GM23338 (cell line): ENCODE results near the gene MOXD1. TPM values are rescaled to one million over a fixed set of nuclear protein-coding genes. Genes with fewer than 3 reads are reported as not detected.

Source experiments
- CREB1 ChIP-seq: fragments of 250-450 bp; sonication (Bioruptor Pico); IDR thresholded peaks from 2 replicates; pipeline ENCODE4 v1.5.0; 2020; ENCODE audit warnings: low read depth, mild to moderate bottlenecking, moderate library complexity
- EZH2phosphoT487 ChIP-seq: fragments of 200-600 bp; sonication (generic); IDR thresholded peaks from one replicate; pipeline ENCODE4 v1.8.1; 2018; ENCODE audit warnings: antibody characterized with exemption; ENCODE audit not compliant: unreplicated experiment
- NANOG ChIP-seq: IDR thresholded peaks from 2 replicates; pipeline ENCODE4 v1.6.1; 2016; ENCODE audit warnings: antibody characterized with exemption, borderline replicate concordance
- POLR2AphosphoS5 ChIP-seq: IDR thresholded peaks from 2 replicates; pipeline ENCODE4 v1.6.1; 2016; ENCODE audit warnings: antibody characterized with exemption, low read depth
- REST ChIP-seq: IDR thresholded peaks from one replicate; pipeline ENCODE4 v1.6.1; 2018; ENCODE audit warnings: antibody characterized with exemption; ENCODE audit not compliant: unreplicated experiment
- ZNF114 ChIP-seq: fragments of 250-450 bp; sonication (Bioruptor Pico); IDR thresholded peaks from 2 replicates; pipeline ENCODE4 v1.5.0; 2020; ENCODE audit warnings: mild to moderate bottlenecking, moderate library complexity
- ZNF331 ChIP-seq: fragments of 250-450 bp; sonication (Bioruptor Pico); IDR thresholded peaks from 2 replicates; pipeline ENCODE4 v1.5.0; 2020; ENCODE audit warnings: low read depth, mild to moderate bottlenecking, moderate library complexity
- ZNF462 ChIP-seq: fragments of 250-450 bp; sonication (Bioruptor Pico); IDR thresholded peaks from 2 replicates; pipeline ENCODE4 v1.5.0; 2020; ENCODE audit warnings: mild to moderate bottlenecking, moderate library complexity
- polyA plus RNA-seq: library from polyadenylated mRNA; unstranded; fragments of >200 nt; fragmentation: Nextera tagmentation; extraction: Ambion mirVana; gene quantifications from 2 replicates; pipeline ENCODE4 v1.2.1, GENCODE V29; 2016
- total RNA-seq: library from RNA; depleted of rRNA; stranded (reverse); fragments of >200 nt; shearing (Covaris generic); gene quantifications from 2 replicates; pipeline ENCODE4 v1.2.3, GENCODE V29; 2014

MOXD1 gene
- total and polyA plus RNA-seq, 2 experiments from 2014 or later: 1.7 to 4.3 TPM

GRCh38 chr6:132446855-132447241 lies 45.6 kb upstream of the MOXD1 start (continued):
- no peak for TF ChIP-seq ZNF462 (CRISPR knock-in tag)
- TF ChIP-seq REST: no peak
- TF ChIP-seq NANOG: no peak
- no peak for TF ChIP-seq ZNF331 (CRISPR knock-in tag)
- TF ChIP-seq CREB1 (CRISPR knock-in tag): no peak
- TF ChIP-seq POLR2AphosphoS5: no peak
- TF ChIP-seq EZH2phosphoT487: no peak
- TF ChIP-seq ZNF114 (CRISPR knock-in tag): no peak
